Measurements from ENCODE around the gene VEZF1.
A peak's percentile ranks its signal among the peaks of the same experiment; 100 is the strongest.

The VEZF1 gene

GRCh38 chr17:57999010-57999495, 11.0 kb upstream of the VEZF1 start:
- no peak for DNase-seq

GRCh38 chr17:57997085-57997809, 9.2 kb upstream of the VEZF1 start:
- no peak for DNase-seq

GRCh38 chr17:57995076-57995956, 7.3 kb upstream of the VEZF1 start:
- peak; percentile 52 for DNase-seq

- DNase-seq: no peak
Observed at GRCh38 chr17:57994436-57994835, 6.4 kb upstream of the VEZF1 start.

GRCh38 chr17:57993471-57994365, 5.7 kb upstream of the VEZF1 start:
- DNase-seq: peak; percentile 68

GRCh38 chr17:57991537-57991936, 3.5 kb upstream of the VEZF1 start:
- no peak for DNase-seq

GRCh38 chr17:57990037-57990436, 2.0 kb upstream of the VEZF1 start:
- no peak for DNase-seq

GRCh38 chr17:57988301-57989250, 522 bp upstream of the VEZF1 start:
- peak; percentile 29 for DNase-seq

- DNase-seq: no peak
Observed at GRCh38 chr17:57986841-57987580, 1.0 kb downstream of the VEZF1 start.

GRCh38 chr17:57985675-57985974, 2.4 kb downstream of the VEZF1 start:
- no peak for DNase-seq

GRCh38 chr17:57984936-57985674, 2.9 kb downstream of the VEZF1 start:
- DNase-seq: no peak

GRCh38 chr17:57984261-57984890, 3.7 kb downstream of the VEZF1 start:
- DNase-seq: no peak

- DNase-seq: no peak
Observed at GRCh38 chr17:57983446-57983845, 4.6 kb downstream of the VEZF1 start.

- DNase-seq: no peak
Observed at GRCh38 chr17:57982452-57983170, 5.4 kb downstream of the VEZF1 start.

- DNase-seq: no peak
Observed at GRCh38 chr17:57980522-57980921, 7.5 kb downstream of the VEZF1 start.

- DNase-seq: no peak
Observed at GRCh38 chr17:57979076-57979475, 9.0 kb downstream of the VEZF1 start.

- no peak for DNase-seq
Observed at GRCh38 chr17:57976594-57976993, 11.5 kb downstream of the VEZF1 start.

GRCh38 chr17:57975044-57975443, 13.0 kb downstream of the VEZF1 start:
- DNase-seq: no peak

Measured in GF-D8 (cell line).